RKO (cell line): Measurements from ENCODE around the gene CYP4F2.
"Not testable (repeated sequence)": the region's sequence is repeated elsewhere in the genome, so short reads cannot be mapped to it uniquely, and the experiment has no call there.

Experiments used
- DNase-seq: peaks from one replicate; pipeline ENCODE4 v3.0.0-alpha.2; 2016; ENCODE audit warnings: low spot score

Gene CYP4F2

DNA sequence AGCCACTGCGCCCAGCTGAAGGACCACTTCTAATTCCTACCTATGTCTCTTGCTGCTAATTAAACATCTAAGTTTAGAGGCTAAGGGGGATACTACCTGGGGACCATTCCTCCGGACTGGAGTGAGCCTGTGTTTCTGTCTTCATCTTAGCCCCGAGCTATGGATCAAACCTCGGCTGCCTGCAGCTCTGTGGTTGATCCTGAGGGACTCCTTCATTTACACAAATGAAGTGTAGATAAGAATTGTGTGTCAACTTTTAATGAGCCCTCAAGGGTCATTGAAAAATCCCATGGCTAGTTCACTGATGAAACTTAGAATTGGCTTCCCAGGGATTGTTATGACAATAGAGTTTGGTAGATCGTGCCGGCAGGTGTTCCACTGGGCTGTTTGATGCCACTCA, 51.0 kb downstream of the CYP4F2 start:
- DNase-seq: no peak

DNA sequence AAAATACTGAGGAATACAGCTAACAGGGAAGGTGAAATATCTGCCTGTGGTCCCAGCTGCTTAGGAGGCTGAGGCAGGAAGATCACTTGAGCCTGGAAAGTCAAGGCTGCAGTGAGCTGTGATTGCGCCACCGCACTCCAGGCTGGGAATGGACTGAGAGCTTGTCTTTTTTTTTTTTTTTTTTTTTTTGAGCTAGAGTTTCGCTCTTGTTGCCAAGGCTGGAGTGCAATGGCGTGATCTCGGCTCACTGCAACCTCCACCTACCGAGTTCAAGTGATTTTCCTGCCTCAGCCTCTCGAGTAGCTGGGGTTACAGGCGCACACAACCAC, 54.0 kb downstream of the CYP4F2 start:
- DNase-seq: not testable (repeated sequence)

DNA sequence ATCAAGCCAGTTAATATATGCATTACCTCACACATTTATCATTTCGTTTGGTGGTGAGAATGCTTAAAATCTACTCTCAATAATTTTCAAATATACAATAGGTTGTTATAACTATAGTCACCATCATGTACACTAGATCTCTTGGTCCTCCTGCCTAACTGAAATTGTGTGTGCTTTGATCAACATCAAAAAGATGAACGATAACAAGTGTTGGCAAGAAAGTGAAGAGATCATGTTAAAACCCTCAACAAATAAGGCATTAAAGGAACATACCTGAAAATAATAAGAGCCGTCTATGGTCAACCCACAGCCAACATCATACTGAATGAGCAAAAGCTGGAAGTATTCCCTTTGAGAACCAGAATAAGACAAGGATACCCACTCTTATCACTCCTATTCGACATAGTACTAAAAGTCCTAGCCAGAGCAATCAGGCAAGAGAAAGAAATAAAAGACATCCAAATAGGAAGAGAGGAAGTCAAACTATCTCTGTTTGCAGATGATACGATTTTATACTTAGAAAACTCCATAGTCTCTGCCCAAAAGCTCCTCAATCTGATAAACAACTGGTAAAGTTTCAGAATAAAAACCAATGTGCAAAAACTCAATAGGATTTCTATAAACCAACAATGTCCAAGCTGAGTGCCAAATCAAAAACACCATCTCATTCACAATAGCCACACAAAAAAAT, 54.5 kb downstream of the CYP4F2 start:
- DNase-seq: no peak

DNA sequence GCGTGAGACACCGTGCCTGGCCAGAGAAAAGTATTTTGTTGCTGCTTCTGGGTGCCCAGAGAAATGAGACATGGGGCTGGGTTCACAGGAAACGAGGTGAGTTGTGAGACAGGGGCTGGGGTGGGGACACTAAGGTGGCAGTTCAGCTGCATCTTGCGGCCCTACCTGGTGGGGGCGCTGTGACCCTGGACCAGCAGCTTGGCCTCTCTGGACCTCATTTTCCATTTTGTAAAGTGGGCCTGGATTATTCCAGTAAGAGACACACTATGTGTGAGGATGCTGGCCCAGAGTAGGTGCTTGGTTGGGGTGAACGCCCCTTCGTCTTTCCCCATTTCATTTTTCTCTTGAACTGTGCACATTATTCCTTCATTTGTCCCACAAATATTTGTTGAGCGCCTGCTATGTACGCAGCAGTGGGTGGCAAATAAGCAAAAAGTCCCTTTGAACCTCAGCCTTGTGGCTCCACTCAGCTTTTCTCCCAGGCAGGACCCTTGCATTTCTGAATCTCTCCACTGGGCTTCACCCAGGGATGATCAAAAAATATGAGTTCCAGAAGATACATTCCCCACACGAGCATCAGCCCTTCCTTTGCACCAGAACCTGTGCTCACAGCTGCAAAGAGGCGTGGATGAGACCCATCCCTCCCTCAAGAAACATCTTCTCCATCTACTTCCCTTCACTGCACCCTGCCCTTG, 55.9 kb downstream of the CYP4F2 start:
- DNase-seq: no peak

DNA sequence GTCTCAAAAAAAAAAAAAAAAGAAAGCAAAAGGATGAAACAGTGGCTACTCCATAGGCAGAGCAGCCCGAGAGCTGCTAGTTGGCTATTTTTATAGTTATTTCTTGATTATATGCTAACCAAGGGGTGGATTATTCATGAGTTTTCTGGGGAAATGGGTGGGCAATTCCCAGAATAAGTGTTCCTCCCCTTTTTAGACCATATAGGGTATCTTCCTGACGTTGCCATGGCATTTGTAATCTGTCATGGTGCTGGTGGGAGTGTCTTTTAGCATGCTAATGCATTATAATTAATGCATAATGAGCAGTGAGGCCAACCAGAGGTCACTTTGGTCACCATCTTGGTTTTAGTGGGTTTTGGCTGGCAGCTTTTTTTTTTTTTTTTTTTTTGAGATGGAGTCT, 57.0 kb downstream of the CYP4F2 start:
- DNase-seq: no peak

DNA sequence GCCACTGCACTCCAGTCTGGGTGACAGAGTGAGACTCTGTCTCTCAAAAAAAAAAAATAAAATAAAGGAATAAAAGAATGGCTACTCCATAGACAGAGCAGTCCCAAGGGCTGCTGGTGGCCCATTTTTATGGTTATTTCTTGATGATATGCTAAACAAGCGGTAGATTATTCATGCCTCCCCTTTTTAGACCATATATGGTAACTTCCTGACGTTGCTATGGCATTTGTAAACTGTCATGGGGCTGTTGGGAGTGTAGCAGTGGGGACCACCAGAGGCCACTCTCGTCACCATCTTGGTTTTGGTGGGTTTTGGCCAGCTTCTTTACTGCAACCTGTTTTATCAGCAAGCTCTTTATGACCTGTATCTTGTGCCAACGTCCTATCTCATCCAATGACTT, 58.0 kb downstream of the CYP4F2 start:
- DNase-seq: not testable (repeated sequence)

DNA sequence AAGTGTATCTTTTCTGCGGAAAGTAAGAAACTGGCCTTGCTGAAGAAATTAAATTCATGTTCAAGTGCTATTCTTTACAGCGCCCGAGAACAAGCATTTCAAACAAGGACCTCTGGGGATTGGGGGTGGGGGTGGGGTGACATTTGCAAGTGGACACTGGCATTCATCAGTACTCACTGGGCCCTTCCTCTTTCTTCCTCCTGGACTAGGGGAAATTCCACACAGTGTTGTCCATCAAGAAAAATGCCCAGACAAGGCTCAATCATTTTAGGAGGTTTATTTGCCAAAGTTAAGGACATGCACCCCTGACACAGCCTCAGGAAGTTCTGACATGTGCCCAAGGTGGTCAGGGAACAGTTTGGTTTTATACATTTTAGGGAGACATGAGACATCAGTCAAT, 59.5 kb downstream of the CYP4F2 start:
- DNase-seq: no peak

DNA sequence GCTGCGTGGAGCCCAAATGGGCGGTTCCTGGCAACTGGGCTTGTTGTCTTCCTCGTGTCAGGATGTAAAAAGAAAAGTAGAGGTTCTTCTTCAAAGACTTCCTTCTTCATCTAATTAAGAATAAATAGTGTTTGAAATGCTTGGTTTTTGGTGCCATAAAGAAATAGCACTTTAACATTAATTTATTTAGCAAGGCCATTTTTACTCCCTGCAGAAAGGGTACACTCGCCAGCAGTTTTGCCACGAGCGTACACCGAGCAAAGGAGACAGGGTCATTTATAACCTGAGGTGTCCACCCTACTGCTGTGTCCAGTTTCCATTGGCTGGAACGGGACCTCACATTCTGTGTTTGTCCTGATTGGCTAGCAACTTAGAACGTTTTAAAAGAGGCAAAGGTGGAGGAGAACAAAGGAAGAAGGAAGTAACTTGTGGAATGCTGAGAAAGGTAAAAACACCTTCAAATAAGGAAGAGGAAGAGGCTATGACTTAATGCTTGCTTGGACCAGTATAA, 60.6 kb downstream of the CYP4F2 start:
- DNase-seq: no peak

DNA sequence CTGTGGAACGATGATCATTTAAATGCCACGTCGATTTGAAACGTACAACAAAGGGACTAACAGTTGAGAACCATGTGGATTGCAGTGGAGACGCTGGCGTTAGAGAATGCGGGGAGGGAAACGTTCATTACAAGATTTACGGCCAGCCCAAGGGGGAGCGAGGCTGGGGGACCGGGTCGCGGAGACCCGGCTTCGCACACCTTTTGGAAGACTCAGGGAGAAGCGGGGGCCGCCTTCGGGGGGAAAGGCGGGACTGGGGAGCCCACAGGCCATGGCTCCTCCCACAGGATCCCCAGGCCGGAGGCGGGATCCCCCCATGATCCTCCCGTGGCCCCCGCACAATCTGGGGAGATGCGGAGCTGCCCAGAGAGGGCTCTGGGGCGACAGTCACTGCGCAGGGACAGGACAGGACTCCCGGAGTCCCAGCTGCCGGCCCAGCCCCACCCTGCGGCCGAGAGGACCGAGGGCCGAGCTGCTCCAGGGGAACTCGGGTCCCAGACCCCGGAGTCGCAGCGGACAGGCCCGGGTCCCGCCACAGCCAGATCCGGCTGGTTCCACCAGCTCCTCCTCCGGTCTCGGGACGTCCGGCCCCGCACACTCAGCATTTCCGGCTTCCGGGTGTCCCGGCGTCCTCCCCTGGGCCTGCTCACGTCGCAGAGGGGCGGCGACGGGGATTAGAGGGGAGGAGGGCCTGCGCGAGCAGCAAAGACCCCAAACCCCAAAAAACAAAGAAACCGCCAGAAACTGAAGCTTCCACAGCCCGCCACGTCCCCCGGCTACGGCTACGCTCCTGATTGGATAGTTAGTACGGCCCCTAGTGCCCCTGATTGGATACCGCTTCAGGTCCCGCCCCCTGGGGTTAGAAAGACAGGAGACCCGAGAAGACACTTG, 61.3 kb downstream of the CYP4F2 start:
- DNase-seq: peak; percentile 96

DNA sequence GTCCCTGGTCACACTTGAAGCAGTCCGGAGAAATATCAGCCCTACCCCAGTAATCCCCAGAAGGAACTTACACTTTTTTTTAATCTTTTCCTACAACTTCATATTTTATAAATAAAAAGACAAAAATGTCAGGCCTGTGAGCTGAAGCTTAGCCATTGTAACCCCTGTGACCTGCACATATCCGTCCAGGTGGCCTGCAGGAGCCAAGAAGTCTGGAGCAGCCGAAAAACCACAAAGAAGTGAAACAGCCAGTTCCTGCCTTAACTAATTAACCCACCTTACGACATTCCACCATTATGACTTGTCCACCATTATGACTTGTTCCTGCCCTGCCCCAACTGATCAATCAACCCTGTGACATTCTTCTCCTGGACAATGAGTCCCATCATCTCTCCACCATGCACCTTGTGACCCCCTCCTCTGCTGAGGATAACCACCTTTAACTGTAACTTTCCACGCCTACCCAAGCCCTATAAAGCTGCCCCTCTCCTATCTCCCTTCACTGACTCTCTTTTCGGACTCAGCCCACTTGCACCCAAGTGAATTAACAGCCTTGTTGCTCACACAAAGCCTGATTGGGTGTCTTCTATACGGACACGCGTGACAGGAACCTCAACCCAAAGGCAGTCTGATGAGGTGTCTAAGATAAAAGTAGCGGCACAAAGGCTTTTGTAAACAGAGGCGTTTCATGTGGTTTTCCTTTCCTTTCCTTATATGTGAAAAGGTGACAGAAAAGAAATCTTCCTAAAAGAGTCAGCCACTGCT, 62.1 kb downstream of the CYP4F2 start:
- peak; percentile 17 for DNase-seq

DNA sequence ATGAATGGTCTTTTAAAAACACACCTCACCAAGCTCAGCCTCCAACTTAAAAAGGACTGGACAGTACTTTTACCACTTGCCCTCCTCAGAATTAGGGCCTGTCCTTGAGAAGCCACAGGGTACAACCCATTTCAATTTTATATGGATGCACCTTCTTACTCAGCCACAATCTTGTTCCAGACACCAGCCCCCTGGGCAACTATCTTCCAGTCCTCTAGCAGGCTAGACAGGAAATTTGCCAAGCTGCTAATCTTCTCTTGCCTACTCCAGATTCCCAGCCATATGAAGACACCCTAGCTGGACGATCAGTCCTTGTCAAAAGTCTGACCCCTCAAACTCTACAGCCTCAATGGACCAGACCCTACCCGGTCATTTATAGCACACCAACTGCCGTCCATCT, 63.6 kb downstream of the CYP4F2 start:
- not testable (repeated sequence) for DNase-seq

DNA sequence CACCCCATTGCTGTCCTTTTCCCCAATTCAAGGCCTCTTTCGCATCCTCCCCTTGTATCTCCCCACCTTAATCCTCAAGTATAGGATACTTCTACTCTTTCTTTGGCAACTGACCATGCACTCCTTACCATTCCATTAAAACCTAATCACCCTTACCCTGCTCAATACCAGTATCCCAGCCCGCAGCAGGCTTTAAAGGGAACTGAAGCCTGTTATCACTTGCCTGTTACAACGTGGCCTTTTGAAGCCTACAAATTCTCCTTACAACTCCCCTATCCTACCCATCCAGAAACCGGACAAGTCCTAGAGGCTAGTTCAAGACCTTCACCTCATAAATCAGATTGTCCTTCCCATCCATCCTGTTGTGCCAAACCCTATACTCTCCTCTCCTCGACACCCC, 66.2 kb downstream of the CYP4F2 start:
- DNase-seq: no peak

DNA sequence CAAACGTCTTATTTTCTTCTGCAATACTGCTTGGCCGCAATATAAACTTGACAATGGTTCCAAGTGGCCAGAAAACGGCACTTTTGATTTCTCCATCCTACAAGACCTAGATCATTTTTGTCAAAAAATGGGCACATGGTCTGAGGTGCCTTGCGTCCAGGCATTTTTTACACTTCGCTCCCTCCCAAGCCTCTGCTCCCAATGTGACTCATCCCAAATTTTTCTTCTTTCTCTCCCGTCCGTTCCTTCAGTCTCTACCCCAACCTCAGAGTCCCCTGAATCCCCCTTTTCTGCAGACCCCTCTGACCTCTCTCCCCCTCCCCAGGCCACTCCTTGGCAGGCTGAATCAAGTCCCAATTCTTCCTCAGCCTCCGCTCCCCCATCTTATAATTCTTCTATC, 68.1 kb downstream of the CYP4F2 start:
- no peak for DNase-seq

DNA sequence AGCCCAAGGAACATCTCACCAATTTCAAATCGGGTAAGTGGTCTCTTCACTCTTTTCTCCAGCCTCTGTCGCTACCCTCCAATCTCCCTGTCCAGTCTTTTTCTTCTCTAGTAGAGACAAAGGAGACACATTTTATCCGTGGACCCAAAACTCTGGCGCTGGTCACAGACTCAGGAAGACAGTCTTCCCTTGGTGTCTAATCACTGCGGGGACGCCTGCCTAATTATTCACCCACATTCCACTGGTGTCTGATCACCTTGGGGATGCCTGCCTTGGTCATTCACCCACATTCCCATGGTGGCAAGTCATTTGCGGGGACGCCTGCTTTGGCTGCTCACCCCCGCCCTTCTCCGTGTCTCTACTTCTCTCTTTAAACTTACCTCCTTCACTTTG, 68.6 kb downstream of the CYP4F2 start:
- no peak for DNase-seq

DNA sequence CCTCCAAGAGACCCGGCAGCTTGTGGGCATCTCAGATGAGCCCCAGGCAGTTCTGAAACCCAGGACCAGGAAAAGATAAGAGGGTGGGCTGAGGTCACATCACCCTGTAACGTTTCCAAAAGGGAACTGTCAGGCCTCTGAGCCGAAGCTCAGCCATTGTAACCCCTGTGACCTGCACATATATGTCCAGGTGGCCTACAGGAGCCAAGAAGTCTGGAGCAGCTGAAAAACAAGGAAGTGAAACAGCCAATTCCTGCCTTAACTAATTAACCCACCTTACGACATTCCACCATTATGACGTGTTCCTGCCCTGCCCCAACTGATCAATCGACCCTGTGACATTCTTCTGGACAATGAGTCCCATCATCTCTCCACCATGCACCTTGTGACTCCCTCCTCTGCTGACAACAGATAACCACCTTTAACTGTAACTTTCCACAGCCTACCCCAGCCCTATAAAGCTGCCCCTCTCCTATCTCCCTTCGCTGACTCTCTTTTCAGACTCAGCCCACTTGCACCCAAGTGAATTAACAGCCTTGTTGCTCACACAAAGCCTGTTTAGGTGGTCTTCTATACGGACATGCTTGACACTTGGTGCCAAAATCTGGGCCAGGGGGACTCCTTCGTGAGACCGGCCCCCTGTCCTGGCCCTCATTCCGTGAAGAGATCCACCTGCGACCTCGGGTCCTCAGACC, 69.1 kb downstream of the CYP4F2 start:
- not testable (repeated sequence) for DNase-seq

DNA sequence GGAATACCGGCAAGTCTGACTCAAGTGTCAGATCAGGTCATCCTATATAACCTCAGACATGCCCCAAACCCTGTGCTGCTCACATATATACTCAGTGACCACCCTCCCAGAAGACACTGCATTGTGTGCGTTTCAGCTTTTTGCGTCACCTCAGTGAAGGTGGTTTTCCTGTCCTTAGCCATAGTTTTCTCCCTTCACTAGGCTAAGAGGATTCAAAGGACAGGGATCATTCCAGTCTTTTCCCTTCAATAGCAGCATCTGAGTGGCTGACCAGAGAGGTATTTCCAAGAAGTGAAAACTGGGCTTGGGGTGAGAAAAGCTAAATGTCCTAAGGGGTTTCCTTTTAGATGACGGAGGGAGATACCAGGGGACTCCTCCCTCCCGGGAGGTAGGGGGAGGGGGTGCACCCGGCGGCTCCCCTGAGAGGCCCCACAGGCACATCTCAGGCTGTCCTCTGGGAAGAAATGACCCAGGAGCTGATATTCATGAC, 69.7 kb downstream of the CYP4F2 start:
- no peak for DNase-seq
